Neural progenitor cell (in vitro differentiated cells): Measurements from ENCODE around the gene TSHZ3. TPM values are rescaled to one million over a fixed set of nuclear protein-coding genes. Genes with fewer than 3 reads are reported as not detected.

Experiments
- DNase-seq: peaks from one replicate; pipeline ENCODE4 v3.0.0-alpha.2; 2016; ENCODE audit warnings: low spot score
- H2AFZ ChIP-seq: fragments of 200-600 bp; sonication (generic); replicated peaks from 2 replicates; pipeline ENCODE4 v1.6.1; 2016; ENCODE audit warnings: antibody characterized with exemption
- H3F3A ChIP-seq: fragments of 200-600 bp; sonication (generic); 2 replicates; pipeline ENCODE4 v1.6.1; 2016; ENCODE audit warnings: antibody characterized with exemption, low read depth
- H3K27ac ChIP-seq: fragments of 200-600 bp; sonication (generic); 2 replicates; pipeline ENCODE4 v1.5.1; 2016; ENCODE audit warnings: mild to moderate bottlenecking
- H3K27me3 ChIP-seq: fragments of 200-600 bp; sonication (generic); 2 replicates; pipeline ENCODE4 v1.6.1; 2016; ENCODE audit warnings: mild to moderate bottlenecking, moderate library complexity
- H3K36me3 ChIP-seq: fragments of 200-600 bp; sonication (generic); 2 replicates; pipeline ENCODE4 v1.5.1; 2016
- H3K4me1 ChIP-seq: fragments of 200-600 bp; sonication (generic); 2 replicates; pipeline ENCODE4 v1.6.1; 2016; ENCODE audit warnings: mixed run types
- H3K4me2 ChIP-seq: fragments of 200-600 bp; sonication (generic); 2 replicates; pipeline ENCODE4 v1.6.1; 2016
- H3K4me3 ChIP-seq: fragments of 200-600 bp; sonication (generic); 2 replicates; pipeline ENCODE4 v1.5.1; 2016
- H3K79me2 ChIP-seq: fragments of 200-600 bp; sonication (generic); 2 replicates; pipeline ENCODE4 v1.6.1; 2016; ENCODE audit warnings: low read depth
- H3K9ac ChIP-seq: fragments of 200-600 bp; sonication (generic); 2 replicates; pipeline ENCODE4 v1.6.1; 2016
- H3K9me3 ChIP-seq: fragments of 200-600 bp; sonication (generic); 2 replicates; pipeline ENCODE4 v1.5.1; 2016; ENCODE audit warnings: low read depth
- H4K20me1 ChIP-seq: fragments of 200-600 bp; sonication (generic); 2 replicates; pipeline ENCODE4 v1.6.1; 2016; ENCODE audit warnings: low read depth
- H3K27ac Mint-ChIP-seq: 3 replicates; pipeline ENCODE4 v1.8.0; 2021; ENCODE audit warnings: mixed read lengths
- H3K27me3 Mint-ChIP-seq: 2 replicates; pipeline ENCODE4 v1.8.0; 2022; ENCODE audit warnings: low read depth, mild to moderate bottlenecking, inconsistent platforms, moderate library complexity, mixed read lengths; ENCODE audit not compliant: insufficient read depth
- H3K36me3 Mint-ChIP-seq: 3 replicates; pipeline ENCODE4 v1.8.0; 2021; ENCODE audit warnings: mixed read lengths
- H3K4me1 Mint-ChIP-seq: 3 replicates; pipeline ENCODE4 v1.8.0; 2021; ENCODE audit warnings: mixed read lengths
- H3K4me3 Mint-ChIP-seq: 3 replicates; pipeline ENCODE4 v1.8.0; 2021; ENCODE audit warnings: mild to moderate bottlenecking, moderate library complexity, mixed read lengths
- H3K9me3 Mint-ChIP-seq: 3 replicates; pipeline ENCODE4 v1.8.0; 2020; ENCODE audit warnings: mixed read lengths
- CTCF ChIP-seq: fragments of 200-600 bp; sonication (generic); IDR thresholded peaks from 2 replicates; pipeline ENCODE4 v1.5.1; 2017; ENCODE audit warnings: antibody characterized with exemption, mild to moderate bottlenecking
- EZH2 ChIP-seq: fragments of 200-600 bp; sonication (generic); IDR thresholded peaks from 2 replicates; pipeline ENCODE4 v1.6.1; 2017; ENCODE audit warnings: antibody characterized with exemption, mild to moderate bottlenecking, moderate library complexity
- EZH2phosphoT487 ChIP-seq: fragments of 200-600 bp; sonication (generic); IDR thresholded peaks from 2 replicates; pipeline ENCODE4 v1.6.1; 2017; ENCODE audit warnings: antibody characterized with exemption
- total RNA-seq: library from RNA; depleted of rRNA; stranded (reverse); fragments of >200 nt; gene quantifications from 2 replicates; pipeline ENCODE4 v1.2.3, GENCODE V29; 2015; ENCODE audit warnings: low replicate concordance

The TSHZ3 gene
- total RNA-seq, 1 donor from 2014 or later: 0.60 TPM

GRCh38 chr19:31313291-31314030 lies 35.8 kb downstream of the TSHZ3 start:
- no peaks in the 10 kb centered on the region for H3K36me3 ChIP-seq
- Mint-ChIP-seq H3K27me3 (no peaks in the 10 kb centered on the region), H3K4me1 (peaks cover 27% of the 10 kb centered on the region), H3K4me3 (no peak overlapping the region), H3K36me3 (no peaks in the 10 kb centered on the region), H3K9me3 (no peaks in the 10 kb centered on the region), H3K27ac (no peak overlapping the region)
- no peak overlapping the region for H3K4me3 ChIP-seq
- no peaks in the 10 kb centered on the region for H3K27me3 ChIP-seq
- no peaks in the 10 kb centered on the region for H4K20me1 ChIP-seq
- TF ChIP-seq EZH2phosphoT487: no peak
- no peak for TF ChIP-seq EZH2
- TF ChIP-seq CTCF: no peak
- DNase-seq: no peak
- no peak overlapping the region for H3K27ac ChIP-seq
- H2AFZ ChIP-seq: no peak overlapping the region
- H3K9ac ChIP-seq: no peak overlapping the region
- no peaks in the 10 kb centered on the region for H3K9me3 ChIP-seq
- peaks cover 45% of the 10 kb centered on the region for H3K4me1 ChIP-seq
- H3K4me2 ChIP-seq: no peak overlapping the region
- H3K79me2 ChIP-seq: no peaks in the 10 kb centered on the region
- peaks cover 22% of the 10 kb centered on the region for H3F3A ChIP-seq

GRCh38 chr19:31312677-31313244 lies 36.5 kb downstream of the TSHZ3 start:
- Mint-ChIP-seq H3K4me1 (peaks cover 27% of the 10 kb centered on the region), H3K27me3 (no peaks in the 10 kb centered on the region), H3K27ac (no peak overlapping the region), H3K9me3 (no peaks in the 10 kb centered on the region), H3K4me3 (no peak overlapping the region), H3K36me3 (no peaks in the 10 kb centered on the region)
- H3K36me3 ChIP-seq: no peaks in the 10 kb centered on the region
- no peaks in the 10 kb centered on the region for H3K27me3 ChIP-seq
- no peaks in the 10 kb centered on the region for H3K79me2 ChIP-seq
- DNase-seq: no peak
- H3K9ac ChIP-seq: no peak overlapping the region
- H3K9me3 ChIP-seq: no peaks in the 10 kb centered on the region
- no peak overlapping the region for H3K4me2 ChIP-seq
- H2AFZ ChIP-seq: no peak overlapping the region
- H3K4me1 ChIP-seq: peaks cover 38% of the 10 kb centered on the region
- H3K27ac ChIP-seq: no peak overlapping the region
- peaks cover 20% of the 10 kb centered on the region for H3F3A ChIP-seq
- no peak overlapping the region for H3K4me3 ChIP-seq
- no peak for TF ChIP-seq EZH2
- no peak for TF ChIP-seq CTCF
- no peak for TF ChIP-seq EZH2phosphoT487
- H4K20me1 ChIP-seq: no peaks in the 10 kb centered on the region

GRCh38 chr19:31312009-31312676 lies 37.1 kb downstream of the TSHZ3 start:
- DNase-seq: no peak
- Mint-ChIP-seq H3K27me3 (no peaks in the 10 kb centered on the region), H3K36me3 (no peaks in the 10 kb centered on the region), H3K4me3 (no peak overlapping the region), H3K4me1 (peaks cover 22% of the 10 kb centered on the region), H3K27ac (no peak overlapping the region), H3K9me3 (no peaks in the 10 kb centered on the region)
- H3K27me3 ChIP-seq: no peaks in the 10 kb centered on the region
- H3K9me3 ChIP-seq: no peaks in the 10 kb centered on the region
- no peak overlapping the region for H3K27ac ChIP-seq
- TF ChIP-seq CTCF (no peak), EZH2phosphoT487 (no peak), EZH2 (no peak)
- no peaks in the 10 kb centered on the region for H4K20me1 ChIP-seq
- H3K79me2 ChIP-seq: no peaks in the 10 kb centered on the region
- H3K4me3 ChIP-seq: no peak overlapping the region
- no peak overlapping the region for H2AFZ ChIP-seq
- no peaks in the 10 kb centered on the region for H3K36me3 ChIP-seq
- no peak overlapping the region for H3K4me2 ChIP-seq
- peaks cover 32% of the 10 kb centered on the region for H3K4me1 ChIP-seq
- H3F3A ChIP-seq: peaks cover 19% of the 10 kb centered on the region
- no peak overlapping the region for H3K9ac ChIP-seq
